H9 (cell line): ENCODE measurements around the gene STK24. TPM values are rescaled to one million over a fixed set of nuclear protein-coding genes. Genes with fewer than 3 reads are reported as not detected.
A peak's percentile ranks its signal among the peaks of the same experiment; 100 is the strongest.

Experiments
- DNase-seq: peaks from one replicate; pipeline ENCODE4 v3.0.0-alpha.2; 2017
- H2AFZ ChIP-seq: one replicate; pipeline ENCODE4 v1.6.1; 2013; ENCODE audit warnings: mild to moderate bottlenecking, low read length, control low read depth, moderate library complexity
- H2AK5ac ChIP-seq: 2 replicates; pipeline ENCODE4 v1.6.1; 2013; ENCODE audit warnings: low read length, control low read depth, mixed read lengths; ENCODE audit not compliant: insufficient read length
- H2BK120ac ChIP-seq: one replicate; pipeline ENCODE4 v1.6.1; 2013; ENCODE audit warnings: low read depth, mild to moderate bottlenecking, low read length, control low read depth, inconsistent platforms; ENCODE audit not compliant: poor library complexity, severe bottlenecking
- H2BK12ac ChIP-seq: 2 replicates; pipeline ENCODE4 v1.6.1; 2013; ENCODE audit warnings: low read length, control low read depth, mixed read lengths, low read depth; ENCODE audit not compliant: insufficient read length
- H2BK15ac ChIP-seq: 2 replicates; pipeline ENCODE4 v1.6.1; 2013; ENCODE audit warnings: low read depth, low read length, control low read depth
- H2BK20ac ChIP-seq: one replicate; pipeline ENCODE4 v1.6.1; 2013; ENCODE audit warnings: low read depth, mild to moderate bottlenecking, low read length, control low read depth, inconsistent platforms; ENCODE audit not compliant: poor library complexity, severe bottlenecking
- H2BK5ac ChIP-seq: 2 replicates; pipeline ENCODE4 v1.6.1; 2013; ENCODE audit warnings: low read length, control low read depth, mixed read lengths; ENCODE audit not compliant: insufficient read length
- H3K14ac ChIP-seq: 2 replicates; pipeline ENCODE4 v1.6.1; 2013; ENCODE audit warnings: low read length, control low read depth; ENCODE audit not compliant: insufficient read depth
- H3K18ac ChIP-seq: 2 replicates; pipeline ENCODE4 v1.6.1; 2013; ENCODE audit warnings: low read depth, mild to moderate bottlenecking, mixed read lengths, low read length, control low read depth; ENCODE audit not compliant: insufficient read length
- H3K23ac ChIP-seq: 2 replicates; pipeline ENCODE4 v1.6.1; 2013; ENCODE audit warnings: low read length, control low read depth, mixed read lengths, low read depth; ENCODE audit not compliant: insufficient read length
- H3K23me2 ChIP-seq: 2 replicates; pipeline ENCODE4 v1.6.1; 2013; ENCODE audit warnings: low read depth, mild to moderate bottlenecking, mixed read lengths, low read length, control low read depth; ENCODE audit not compliant: insufficient read length, poor library complexity, severe bottlenecking
- H3K27ac ChIP-seq: 2 replicates; pipeline ENCODE4 v1.5.1; 2013; ENCODE audit warnings: low read length, control low read depth, mixed read lengths, low read depth; ENCODE audit not compliant: insufficient read length
- H3K27me3 ChIP-seq: 2 replicates; pipeline ENCODE4 v1.6.1; 2013; ENCODE audit warnings: low read length, control low read depth, inconsistent platforms; ENCODE audit not compliant: insufficient read depth
- H3K4ac ChIP-seq: 2 replicates; pipeline ENCODE4 v1.6.1; 2013; ENCODE audit warnings: low read depth, mild to moderate bottlenecking, control low read depth, inconsistent platforms, low read length, moderate library complexity
- H3K4me1 ChIP-seq: 2 replicates; pipeline ENCODE4 v1.6.1; 2013; ENCODE audit warnings: low read length, control low read depth, inconsistent platforms; ENCODE audit not compliant: insufficient read depth
- H3K4me2 ChIP-seq: 2 replicates; pipeline ENCODE4 v1.6.1; 2013; ENCODE audit warnings: low read length, control low read depth, mixed read lengths; ENCODE audit not compliant: insufficient read length, insufficient read depth
- H3K56ac ChIP-seq: 2 replicates; pipeline ENCODE4 v1.6.1; 2013; ENCODE audit warnings: low read depth, mild to moderate bottlenecking, mixed read lengths, low read length, control low read depth; ENCODE audit not compliant: insufficient read length
- H3K79me1 ChIP-seq: 2 replicates; pipeline ENCODE4 v1.6.1; 2013; ENCODE audit warnings: low read depth, mild to moderate bottlenecking, moderate library complexity, low read length, control low read depth, inconsistent platforms; ENCODE audit not compliant: insufficient read depth, poor library complexity, severe bottlenecking
- H3K79me2 ChIP-seq: 2 replicates; pipeline ENCODE4 v1.6.1; 2013; ENCODE audit warnings: low read length, control low read depth, inconsistent platforms; ENCODE audit not compliant: insufficient read depth
- H3K9ac ChIP-seq: 2 replicates; pipeline ENCODE4 v1.6.1; 2013; ENCODE audit warnings: low read length, control low read depth, mixed read lengths; ENCODE audit not compliant: insufficient read length; ENCODE audit errors: extremely low read depth
- H3K9me3 ChIP-seq: one replicate; pipeline ENCODE4 v1.6.1; 2013; ENCODE audit warnings: low read depth, low read length, inconsistent platforms; ENCODE audit not compliant: control insufficient read depth
- H3T11ph ChIP-seq: one replicate; pipeline ENCODE4 v1.6.1; 2013; ENCODE audit warnings: mild to moderate bottlenecking, low read length, control low read depth, inconsistent platforms
- H4K20me1 ChIP-seq: one replicate; pipeline ENCODE4 v1.6.1; 2013; ENCODE audit not compliant: control insufficient read depth, insufficient read length, insufficient read depth
- H4K5ac ChIP-seq: 2 replicates; pipeline ENCODE4 v1.6.1; 2013; ENCODE audit warnings: low read depth, mild to moderate bottlenecking, mixed read lengths, low read length, control low read depth; ENCODE audit not compliant: insufficient read length
- H4K8ac ChIP-seq: replicated peaks from 2 replicates; pipeline ENCODE4 v1.6.1; 2013; ENCODE audit warnings: low read length, control low read depth, mixed read lengths, low read depth; ENCODE audit not compliant: insufficient read length
- H4K91ac ChIP-seq: 2 replicates; pipeline ENCODE4 v1.6.1; 2013; ENCODE audit warnings: low read depth, mild to moderate bottlenecking, moderate library complexity, mixed read lengths, low read length, control low read depth; ENCODE audit not compliant: insufficient read length
- H3K27ac Mint-ChIP-seq, 3 experiments: 2 replicates in 2 of 3; 3 replicates in 1 of 3; pipeline ENCODE4 v1.8.0; 2020 to 2021; ENCODE audit warnings: mixed read lengths in 3 of 3, mild to moderate bottlenecking in 1 of 3, moderate library complexity in 1 of 3
- H3K27me3 Mint-ChIP-seq: 2 replicates; pipeline ENCODE4 v1.8.0; 2021; ENCODE audit warnings: low read depth, mild to moderate bottlenecking, moderate library complexity, mixed read lengths
- H3K36me3 Mint-ChIP-seq, 3 experiments: 2 replicates in 2 of 3; 3 replicates in 1 of 3; pipeline ENCODE4 v1.8.0; 2020 to 2021; ENCODE audit warnings: low read depth in 3 of 3, mixed read lengths in 3 of 3; ENCODE audit not compliant: insufficient read depth in 1 of 3
- H3K4me1 Mint-ChIP-seq, 2 experiments: 2 replicates each; pipeline ENCODE4 v1.8.0; 2020; ENCODE audit warnings: mixed read lengths in 2 of 2
- H3K4me3 Mint-ChIP-seq, 2 experiments: 2 replicates in 1 of 2; 3 replicates in 1 of 2; pipeline ENCODE4 v1.8.0; 2020 to 2021; ENCODE audit warnings: mild to moderate bottlenecking in 2 of 2, mixed read lengths in 2 of 2, moderate library complexity in 1 of 2
- H3K9me3 Mint-ChIP-seq, 2 experiments: 2 replicates in 1 of 2; 3 replicates in 1 of 2; pipeline ENCODE4 v1.8.0; 2020; ENCODE audit warnings: mild to moderate bottlenecking in 2 of 2, mixed read lengths in 2 of 2, moderate library complexity in 1 of 2
- WGBS: extraction: QIAGEN DNeasy Blood & Tissue Kit; methylation state at CpG from one replicate; pipeline ENCODE4 v1.1.7; 2013; ENCODE audit warnings: missing lambda C conversion rate, low lambda C conversion rate, mixed read lengths; ENCODE audit not compliant: insufficient read length; ENCODE audit errors: extremely low coverage; 5-methylcytosine and 5-hydroxymethylcytosine counted together
- total RNA-seq: library from RNA; stranded (reverse); gene quantifications from 2 replicates; pipeline ENCODE4 v1.2.1, GENCODE V29; 2021
- TF ChIP-seq, protein P1 (sequence below): fragments of 200-600 bp; sonication (generic); conservative IDR thresholded peaks from 3 replicates; pipeline ENCODE4 v1.8.0; 2021; ENCODE audit warnings: antibody characterized with exemption, mild to moderate bottlenecking

The STK24 gene
- total RNA-seq, 1 experiment from 2014 or later: 134 TPM

DNA sequence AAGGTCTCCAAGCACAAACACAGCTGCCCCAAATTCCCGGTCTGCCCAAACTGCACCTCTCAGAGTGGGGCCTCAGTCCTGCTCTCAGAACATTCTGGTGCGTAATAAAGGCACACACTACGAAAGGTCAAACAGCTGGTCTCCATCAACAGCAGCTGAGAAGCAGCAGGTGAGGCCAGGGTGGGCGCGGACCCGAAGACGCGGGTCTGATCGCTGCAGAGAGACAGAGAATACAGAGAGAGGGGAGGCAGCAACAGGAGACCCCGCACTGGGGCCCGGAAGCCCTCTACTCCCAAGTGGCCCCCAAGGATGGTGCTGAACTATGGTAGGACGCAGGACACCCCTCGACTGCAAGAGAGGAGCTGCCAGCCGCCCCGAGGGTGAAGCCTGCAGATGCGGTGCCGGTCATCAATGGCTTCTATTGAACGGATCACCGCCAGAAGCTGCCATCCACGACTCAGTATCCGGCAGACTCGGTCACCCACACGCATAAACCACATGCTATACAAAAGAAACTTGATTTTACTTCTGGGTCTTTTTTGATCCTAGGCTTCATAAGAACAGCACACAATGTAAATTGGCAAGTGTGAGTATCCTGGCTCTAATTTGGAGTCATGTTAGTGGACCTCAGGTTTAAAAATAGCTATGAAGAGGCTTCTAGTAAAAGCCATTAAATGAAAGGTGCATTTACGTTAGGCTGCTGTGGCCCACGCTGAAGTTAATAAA, 33.4 kb downstream of the STK24 start:
- Histone ChIP-seq H2BK5ac (no peak overlapping the region), H3K23ac (no peak overlapping the region), H3K14ac (no peak overlapping the region; the same call in 1 of the 2 replicates), H4K20me1 (no peaks in the 10 kb centered on the region), H3K23me2 (no peaks in the 10 kb centered on the region), H3K9me3 (no peaks in the 10 kb centered on the region), H4K91ac (no peak overlapping the region), H2BK120ac (no peak overlapping the region), H3K56ac (no peak overlapping the region), H4K8ac (no peak overlapping the region), H4K5ac (no peak overlapping the region), H2AK5ac (no peak overlapping the region), H3K79me1 (peaks cover 12% of the 10 kb centered on the region), H3K27ac (no peak overlapping the region), H2BK20ac (no peak overlapping the region), H3K4ac (no peak overlapping the region), H2BK12ac (no peak overlapping the region), H3K79me2 (peaks cover 62% of the 10 kb centered on the region), H3T11ph (no peak overlapping the region), H3K4me1 (peaks cover 15% of the 10 kb centered on the region; the same call in 1 of the 2 replicates), H3K4me2 (no peak overlapping the region), H2BK15ac (no peak overlapping the region), H3K18ac (no peak overlapping the region), H3K27me3 (no peaks in the 10 kb centered on the region), H2AFZ (no peak overlapping the region), H3K9ac (no peak overlapping the region)
- TF ChIP-seq, protein P1, sequence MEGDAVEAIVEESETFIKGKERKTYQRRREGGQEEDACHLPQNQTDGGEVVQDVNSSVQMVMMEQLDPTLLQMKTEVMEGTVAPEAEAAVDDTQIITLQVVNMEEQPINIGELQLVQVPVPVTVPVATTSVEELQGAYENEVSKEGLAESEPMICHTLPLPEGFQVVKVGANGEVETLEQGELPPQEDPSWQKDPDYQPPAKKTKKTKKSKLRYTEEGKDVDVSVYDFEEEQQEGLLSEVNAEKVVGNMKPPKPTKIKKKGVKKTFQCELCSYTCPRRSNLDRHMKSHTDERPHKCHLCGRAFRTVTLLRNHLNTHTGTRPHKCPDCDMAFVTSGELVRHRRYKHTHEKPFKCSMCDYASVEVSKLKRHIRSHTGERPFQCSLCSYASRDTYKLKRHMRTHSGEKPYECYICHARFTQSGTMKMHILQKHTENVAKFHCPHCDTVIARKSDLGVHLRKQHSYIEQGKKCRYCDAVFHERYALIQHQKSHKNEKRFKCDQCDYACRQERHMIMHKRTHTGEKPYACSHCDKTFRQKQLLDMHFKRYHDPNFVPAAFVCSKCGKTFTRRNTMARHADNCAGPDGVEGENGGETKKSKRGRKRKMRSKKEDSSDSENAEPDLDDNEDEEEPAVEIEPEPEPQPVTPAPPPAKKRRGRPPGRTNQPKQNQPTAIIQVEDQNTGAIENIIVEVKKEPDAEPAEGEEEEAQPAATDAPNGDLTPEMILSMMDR: no peak
- peaks cover 3 to 11% (median 10%) of the 10 kb centered on the region in 3 experiments; a peak in 3 of 7 replicates for H3K36me3 Mint-ChIP-seq
- H3K4me1 Mint-ChIP-seq: peaks cover 60 to 61% of the 10 kb centered on the region in 2 experiments
- H3K27me3 Mint-ChIP-seq: no peaks in the 10 kb centered on the region
- H3K27ac Mint-ChIP-seq: peak overlapping the region; percentile 55 to 79 (median 62); a peak in 4 of 7 replicates
- H3K9me3 Mint-ChIP-seq: no peaks in the 10 kb centered on the region; a peak in 1 of 5 replicates
- H3K4me3 Mint-ChIP-seq: no peak overlapping the region; a peak in 3 of 5 replicates
- DNase-seq: no peak
- WGBS: no CpG with 5 or more reads among the region's 25 CpGs
